GM11168 (cell line): ENCODE data around the gene PIAS2.

ENCODE experiments used
- in situ Hi-C: fragments of 300-500 bp; cut with MboI; formaldehyde crosslinking; loops from one replicate; pipeline ENCODE4 v1.12.0; 2022; ENCODE audit warnings: low sequenced_read_pairs; ENCODE audit not compliant: unreplicated experiment

The PIAS2 gene

DNA sequence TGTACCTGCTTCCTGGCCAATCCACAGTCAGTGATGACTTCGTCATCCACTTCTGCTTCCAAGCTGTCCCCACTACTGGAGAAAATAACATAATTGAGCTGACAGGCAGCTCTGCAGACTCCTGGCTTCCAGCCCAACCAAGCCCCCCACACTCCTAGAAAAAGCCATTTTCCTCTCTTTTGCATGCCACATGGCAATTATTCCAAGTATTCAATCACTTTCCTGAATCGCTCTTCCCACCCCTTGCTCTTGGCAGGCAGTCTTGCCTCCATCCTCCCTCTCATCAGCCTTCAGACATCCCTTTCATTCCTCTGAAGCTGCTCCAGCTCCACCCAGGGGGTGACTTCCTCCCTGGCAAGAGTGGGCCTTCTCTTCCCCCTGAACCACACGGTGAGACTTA is 146.2 kb downstream of the PIAS2 start:
- in situ Hi-C loops, result no loop called here

GRCh38 chr18:46770708-46771107 is 146.6 kb downstream of the PIAS2 start:
- in situ Hi-C loops, result no loop called here

GRCh38 chr18:46768166-46768921 is 149.0 kb downstream of the PIAS2 start:
- in situ Hi-C loops, result no loop called here

- in situ Hi-C loops, result no loop called here
Observed at GRCh38 chr18:46767217-46767616, 150.1 kb downstream of the PIAS2 start.

- in situ Hi-C loops, result no loop called here
Observed at GRCh38 chr18:46764586-46764985, 152.7 kb downstream of the PIAS2 start.

- in situ Hi-C loops, result no loop called here
Observed at GRCh38 chr18:46761059-46761769, 156.1 kb downstream of the PIAS2 start.

DNA sequence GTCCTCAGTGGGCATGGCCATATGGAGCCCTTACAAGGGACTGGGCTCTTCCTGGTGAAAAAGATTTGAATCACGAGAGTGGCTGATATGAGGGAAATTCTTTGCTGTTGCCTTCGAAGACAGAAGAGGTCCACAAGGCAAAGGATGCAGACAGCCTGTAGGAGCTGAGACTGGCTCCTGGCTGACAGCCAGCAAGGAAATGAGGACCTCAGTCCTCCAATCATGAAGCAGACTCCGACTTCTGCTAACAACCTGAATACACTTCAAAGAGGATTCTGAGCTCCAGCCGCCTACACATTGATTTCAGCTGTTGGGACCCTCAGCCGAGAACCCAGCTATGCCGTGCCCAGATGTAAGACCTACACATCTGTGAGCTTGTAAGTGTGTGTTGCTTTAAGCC is 157.4 kb downstream of the PIAS2 start:
- in situ Hi-C loops, result no loop called here

- in situ Hi-C loops, result no loop called here
Observed at GRCh38 chr18:46756559-46757201, 160.6 kb downstream of the PIAS2 start, which contains the start of gene ST8SIA5. Gene ST8SIA5 (minus strand): TSS chr18:46757053. CDS start chr18:46756508, 545 bp downstream.

DNA sequence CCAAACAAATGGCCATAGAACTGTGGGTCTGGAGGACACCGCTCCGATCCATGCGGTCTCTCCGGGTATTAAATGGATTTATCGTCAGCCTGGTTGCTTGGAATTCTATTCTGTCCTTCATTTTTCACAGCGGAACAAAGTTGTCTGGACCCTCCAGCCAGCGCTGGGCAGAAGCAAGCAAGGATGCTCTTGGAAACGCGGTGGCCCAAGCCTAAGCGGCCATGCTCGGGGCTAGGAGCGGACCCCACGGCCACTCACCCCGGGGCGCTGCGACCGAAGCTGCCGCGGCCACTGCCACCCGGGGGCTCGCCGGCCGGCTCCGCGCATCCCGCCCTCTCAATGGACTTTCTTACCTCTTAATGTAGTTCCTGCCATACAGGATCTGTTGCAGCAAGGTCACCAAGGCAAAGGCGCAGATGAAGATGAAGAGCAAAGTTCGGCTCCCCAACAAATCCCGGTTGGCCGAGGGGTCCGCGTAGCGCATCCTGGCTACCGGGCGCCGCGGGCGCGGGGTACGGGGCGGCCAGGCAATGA is 161.2 kb downstream of the PIAS2 start:
- in situ Hi-C loops, result no loop called here

DNA sequence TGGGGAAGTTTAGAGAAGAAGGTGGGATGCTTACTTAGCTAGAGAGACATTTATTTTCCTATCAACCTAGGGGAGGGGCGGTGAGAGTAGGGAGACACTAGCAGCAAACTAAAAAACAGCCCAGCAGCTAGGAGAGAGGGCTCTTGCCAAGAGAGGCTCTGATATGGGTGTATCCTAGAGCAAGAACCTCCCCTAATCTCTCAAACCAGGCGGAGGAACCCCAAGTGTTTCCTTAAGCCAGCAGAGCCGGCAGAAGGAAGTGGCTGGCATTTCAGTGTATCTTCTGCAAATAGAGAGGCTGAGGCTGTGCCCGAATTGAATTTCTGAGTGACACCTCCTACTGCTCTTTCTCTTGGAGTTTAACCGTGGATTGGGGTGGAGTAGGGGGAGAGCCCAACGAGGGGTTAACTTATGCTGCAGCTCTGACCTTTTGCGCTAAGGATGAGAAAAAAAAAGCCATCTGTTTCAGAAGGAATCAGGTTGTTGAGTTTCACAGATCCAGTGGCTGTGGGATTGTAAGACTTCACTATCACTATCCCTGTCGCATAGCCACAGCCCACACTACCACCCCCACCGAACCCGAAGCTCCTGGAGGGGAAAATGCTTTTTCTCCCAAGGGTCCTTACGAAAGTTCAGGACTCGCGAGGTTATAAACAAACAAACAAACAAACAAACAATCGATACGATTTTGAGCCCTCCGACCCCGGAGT is 161.8 kb downstream of the PIAS2 start:
- in situ Hi-C loops, result no loop called here

DNA sequence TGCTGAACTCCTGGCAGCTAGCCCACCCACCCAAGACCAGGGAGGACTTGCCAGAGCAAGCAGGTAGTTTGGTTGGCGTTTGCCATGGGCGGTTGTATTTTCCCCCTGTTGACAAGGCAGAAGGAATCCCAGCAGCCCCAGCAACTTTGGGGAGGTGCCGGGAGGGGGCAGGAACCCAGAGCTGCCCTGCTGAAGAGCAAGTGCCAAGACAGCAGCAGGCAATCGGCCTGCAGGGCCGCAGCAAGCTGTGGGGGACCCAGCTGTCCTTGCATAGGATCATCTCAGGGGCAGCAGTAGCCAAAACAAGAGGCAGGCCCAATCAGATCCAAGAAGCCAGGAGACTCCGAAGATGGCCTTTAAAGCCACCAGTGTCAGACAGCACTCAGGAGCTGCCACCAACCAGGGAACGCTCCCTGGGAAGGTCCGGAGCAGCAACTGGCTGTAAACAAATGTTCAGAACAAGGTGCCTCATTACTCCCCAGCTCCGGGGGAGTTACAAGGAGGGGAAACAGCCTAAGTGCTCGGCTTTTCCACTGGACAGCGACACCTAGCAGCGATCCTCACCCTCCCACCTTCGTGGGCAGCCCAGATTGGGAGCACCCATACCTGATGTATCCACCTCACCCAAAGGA is 162.5 kb downstream of the PIAS2 start:
- in situ Hi-C loops, result no loop called here

GRCh38 chr18:46754188-46754587 is 163.1 kb downstream of the PIAS2 start:
- in situ Hi-C loops, result no loop called here
